HEK293 (cell line): Measurements from ENCODE around the gene NOL4L.

ENCODE experiments used
- CTCF ChIA-PET: fragments of 350-600 bp; formaldehyde crosslinking; extraction: SDS; loops from one replicate; lab custom pipeline; 2021; ENCODE audit warnings: antibody characterized with exemption; lab: Yijun Ruan, JAX
- POLR2A ChIA-PET: fragments of 300-600 bp; formaldehyde crosslinking; extraction: SDS; loops from one replicate; lab custom pipeline; 2020; ENCODE audit warnings: antibody characterized with exemption, inconsistent platforms; lab: Yijun Ruan, JAX
- H3K27ac ChIP-seq: fragments of 200-500 bp; sonication (Bioruptor generic); 2 replicates; pipeline ENCODE4 v1.5.1; 2014; ENCODE audit warnings: low read depth, low read length, control low read depth, inconsistent platforms; ENCODE audit errors: extremely low read depth
- H3K36me3 ChIP-seq, 2 experiments: fragments of 200-500 bp in 1 of 2; sonication (Bioruptor generic) in 1 of 2; 1 replicate in 1 of 2; 2 replicates in 1 of 2; pipeline ENCODE4 v1.5.1; 2014 to 2017; ENCODE audit warnings: inconsistent platforms in 2 of 2, low read length in 2 of 2; ENCODE audit not compliant: control insufficient read depth in 2 of 2, insufficient read depth in 1 of 2
- H3K4me1 ChIP-seq: fragments of 200-500 bp; sonication (Bioruptor generic); 2 replicates; pipeline ENCODE4 v1.5.1; 2014; ENCODE audit warnings: mild to moderate bottlenecking, low read length, inconsistent platforms; ENCODE audit not compliant: control insufficient read depth, insufficient read depth
- H3K4me3 ChIP-seq: 2 replicates; pipeline ENCODE4 v1.5.1; 2011; ENCODE audit warnings: low read depth, mild to moderate bottlenecking, control low read depth, low read length, moderate library complexity
- H3K9me3 ChIP-seq: fragments of 200-500 bp; sonication (Bioruptor generic); 2 replicates; pipeline ENCODE4 v1.5.1; 2014; ENCODE audit warnings: low read depth, low read length, inconsistent platforms; ENCODE audit not compliant: control insufficient read depth, insufficient read depth
- EGR2 ChIP-seq: fragments of 450-650 bp; formaldehyde crosslinking; IDR thresholded peaks from 2 replicates; pipeline ENCODE4 v1.5.1; 2016; ENCODE audit warnings: low read depth, missing biosample characterization, missing genetic modification characterization
- GLIS1 ChIP-seq: fragments of 450-650 bp; formaldehyde crosslinking; IDR thresholded peaks from 2 replicates; pipeline ENCODE4 v1.5.1; 2016; ENCODE audit warnings: missing biosample characterization, missing genetic modification characterization
- GLIS2 ChIP-seq: fragments of 450-650 bp; formaldehyde crosslinking; IDR thresholded peaks from 2 replicates; pipeline ENCODE4 v1.5.1; 2016; ENCODE audit warnings: missing biosample characterization, missing genetic modification characterization
- KLF9 ChIP-seq: fragments of 450-650 bp; formaldehyde crosslinking; IDR thresholded peaks from 2 replicates; pipeline ENCODE4 v1.5.1; 2016; ENCODE audit warnings: missing biosample characterization, missing genetic modification characterization, low read depth
- PRDM1 ChIP-seq: fragments of 450-650 bp; formaldehyde crosslinking; IDR thresholded peaks from 2 replicates; pipeline ENCODE4; 2016; ENCODE audit warnings: missing biosample characterization, missing genetic modification characterization
- PRDM10 ChIP-seq: fragments of 450-650 bp; formaldehyde crosslinking; IDR thresholded peaks from 2 replicates; pipeline ENCODE4 v1.5.1; 2016; ENCODE audit warnings: missing biosample characterization, missing genetic modification characterization
- SP2 ChIP-seq: fragments of 450-650 bp; formaldehyde crosslinking; IDR thresholded peaks from 2 replicates; pipeline ENCODE4 v1.5.1; 2016; ENCODE audit warnings: missing biosample characterization, missing genetic modification characterization
- ZBTB10 ChIP-seq: fragments of 450-650 bp; formaldehyde crosslinking; IDR thresholded peaks from 2 replicates; pipeline ENCODE4 v1.5.1; 2016; ENCODE audit warnings: missing biosample characterization, missing genetic modification characterization
- ZBTB17 ChIP-seq: fragments of 450-650 bp; formaldehyde crosslinking; IDR thresholded peaks from 2 replicates; pipeline ENCODE4 v1.5.1; 2016; ENCODE audit warnings: missing biosample characterization, missing genetic modification characterization
- ZBTB20 ChIP-seq: fragments of 450-650 bp; formaldehyde crosslinking; IDR thresholded peaks from 2 replicates; pipeline ENCODE4 v1.5.1; 2016; ENCODE audit warnings: missing biosample characterization, missing genetic modification characterization
- ZBTB26 ChIP-seq: fragments of 450-650 bp; formaldehyde crosslinking; optimal IDR thresholded peaks from 2 replicates; pipeline ENCODE3; 2016; ENCODE audit warnings: missing biosample characterization, mild to moderate bottlenecking, missing genetic modification characterization
- ZBTB7A ChIP-seq: fragments of 450-650 bp; formaldehyde crosslinking; IDR thresholded peaks from 2 replicates; pipeline ENCODE4 v1.5.1; 2016; ENCODE audit warnings: low read depth, missing biosample characterization, missing genetic modification characterization
- ZFHX2 ChIP-seq: fragments of 450-650 bp; formaldehyde crosslinking; conservative IDR thresholded peaks from 2 replicates; pipeline ENCODE4 v1.5.1; 2016; ENCODE audit warnings: missing biosample characterization, missing genetic modification characterization
- ZNF175 ChIP-seq: fragments of 450-650 bp; formaldehyde crosslinking; IDR thresholded peaks from 2 replicates; pipeline ENCODE4 v1.5.1; 2016; ENCODE audit warnings: missing biosample characterization, missing genetic modification characterization
- ZNF2 ChIP-seq: fragments of 450-650 bp; formaldehyde crosslinking; IDR thresholded peaks from 2 replicates; pipeline ENCODE4 v1.5.1; 2016; ENCODE audit warnings: missing biosample characterization, missing genetic modification characterization
- ZNF335 ChIP-seq: fragments of 450-650 bp; formaldehyde crosslinking; conservative IDR thresholded peaks from 2 replicates; pipeline ENCODE4 v1.5.1; 2016; ENCODE audit warnings: missing biosample characterization, missing genetic modification characterization
- ZNF362 ChIP-seq: fragments of 450-650 bp; formaldehyde crosslinking; IDR thresholded peaks from 2 replicates; pipeline ENCODE4 v1.5.1; 2016; ENCODE audit warnings: missing biosample characterization, missing genetic modification characterization
- ZNF624 ChIP-seq: fragments of 450-650 bp; formaldehyde crosslinking; IDR thresholded peaks from 2 replicates; pipeline ENCODE4 v1.5.1; 2017; ENCODE audit warnings: missing biosample characterization, missing genetic modification characterization
- ZNF704 ChIP-seq: fragments of 450-650 bp; formaldehyde crosslinking; IDR thresholded peaks from 2 replicates; pipeline ENCODE4 v1.5.1; 2016; ENCODE audit warnings: missing biosample characterization, missing genetic modification characterization
- ZNF843 ChIP-seq: fragments of 450-650 bp; formaldehyde crosslinking; IDR thresholded peaks from 2 replicates; pipeline ENCODE4 v1.5.1; 2016; ENCODE audit warnings: missing biosample characterization, missing genetic modification characterization

NOL4L gene

GRCh38 chr20:32484958-32485769 lies 100.0 kb downstream of the NOL4L start (continued):
- peak; percentile 100 for TF ChIP-seq ZNF362 (tag by site-specific recombination)
- 0 out of 2 replicates have a peak, but pooled peaks have one; percentile 33 for TF ChIP-seq ZNF2 (tag by site-specific recombination)
- TF ChIP-seq ZBTB17: 0 out of 2 replicates have a peak, but pooled peaks have one; percentile 15
- no peak for TF ChIP-seq ZNF175 (tag by site-specific recombination)
- peak; percentile 60 for TF ChIP-seq ZNF335

GRCh38 chr20:32484225-32484957 lies 100.7 kb downstream of the NOL4L start:
- ChIA-PET CTCF (interaction anchor here (0.6 to 1.7 kb wide), 9 partner anchors 9 to 278 kb away, joined by 3 to 6 read pairs (median 3); no protein-coding TSS in a partner anchor), POLR2A (interaction anchor here (0.6 to 2.1 kb wide), 4 partner anchors 40 to 181 kb away, joined by 3 to 11 read pairs (median 4); partner anchors contain the start of gene ASXL1)
- TF ChIP-seq EGR2 (tag by site-specific recombination) (peak; percentile 25; the same call in 1 of the 2 replicates), PRDM1 (tag by site-specific recombination) (no peak), ZBTB26 (tag by site-specific recombination) (peak; percentile 70), GLIS2 (tag by site-specific recombination) (peak; percentile 57), SP2 (peak; percentile 25; the same call in 1 of the 2 replicates), ZNF843 (no peak), PRDM10 (peak; percentile 26; the same call in 1 of the 2 replicates), ZBTB10 (0 out of 2 replicates have a peak, but pooled peaks have one; percentile 26), ZNF624 (no peak), KLF9 (tag by site-specific recombination) (peak; percentile 43; the same call in 1 of the 2 replicates), ZNF704 (tag by site-specific recombination) (no peak), ZBTB7A (peak; percentile 41; the same call in 1 of the 2 replicates), ZBTB17 (0 out of 2 replicates have a peak, but pooled peaks have one; percentile 1), ZBTB20 (tag by site-specific recombination) (peak; percentile 67), GLIS1 (tag by site-specific recombination) (peak; percentile 5; the same call in 1 of the 2 replicates), ZFHX2 (tag by site-specific recombination) (peak; percentile 52; the same call in 1 of the 2 replicates)
- Histone ChIP-seq H3K9me3 (no peaks in the 10 kb centered on the region), H3K4me3 (peak overlapping the region; percentile 72), H3K4me1 (peaks cover 4% of the 10 kb centered on the region; the same call in 1 of the 2 replicates), H3K36me3 (no peaks in the 10 kb centered on the region), H3K27ac (peak overlapping the region; percentile 82; the same call in 1 of the 2 replicates)
